Endodermal cell (in vitro differentiated cells): ENCODE data around the gene HORMAD2. TPM values are rescaled to one million over a fixed set of nuclear protein-coding genes. Genes with fewer than 3 reads are reported as not detected.

Experiments used
- DNase-seq: peaks from one replicate; pipeline ENCODE4 v3.0.0-alpha.2; 2017
- H3K27ac ChIP-seq: 2 replicates; pipeline ENCODE4 v1.5.1; 2013; ENCODE audit warnings: mild to moderate bottlenecking, low read depth, low read length, moderate library complexity
- H3K27me3 ChIP-seq: 2 replicates; pipeline ENCODE4 v1.6.1; 2013; ENCODE audit warnings: mild to moderate bottlenecking, low read length, moderate library complexity; ENCODE audit not compliant: insufficient read depth, control insufficient read depth, poor library complexity, severe bottlenecking
- H3K36me3 ChIP-seq: 2 replicates; pipeline ENCODE4 v1.7.0; 2013; ENCODE audit warnings: mild to moderate bottlenecking, low read length, moderate library complexity; ENCODE audit not compliant: control insufficient read depth, insufficient read depth
- H3K4me1 ChIP-seq: one replicate; pipeline ENCODE4 v1.7.0; 2013; ENCODE audit warnings: low read length; ENCODE audit not compliant: control insufficient read depth, insufficient read depth
- H3K4me3 ChIP-seq: 2 replicates; pipeline ENCODE4 v1.5.1; 2013; ENCODE audit warnings: mild to moderate bottlenecking, low read length, moderate library complexity
- H3K9ac ChIP-seq: 2 replicates; pipeline ENCODE4 v1.6.1; 2013; ENCODE audit warnings: mild to moderate bottlenecking, low read length, moderate library complexity; ENCODE audit not compliant: poor library complexity, severe bottlenecking; ENCODE audit errors: extremely low read depth
- H3K9me3 ChIP-seq: 2 replicates; pipeline ENCODE4 v1.6.1; 2013; ENCODE audit warnings: mild to moderate bottlenecking, low read length, moderate library complexity; ENCODE audit not compliant: control insufficient read depth
- H3K27ac Mint-ChIP-seq: 2 replicates; pipeline ENCODE4 v1.8.0; 2020; ENCODE audit warnings: mixed read lengths
- H3K27me3 Mint-ChIP-seq: 2 replicates; pipeline ENCODE4 v1.8.0; 2021; ENCODE audit warnings: mild to moderate bottlenecking, mixed read lengths; ENCODE audit not compliant: insufficient read depth
- H3K36me3 Mint-ChIP-seq: 2 replicates; pipeline ENCODE4 v1.8.0; 2020; ENCODE audit warnings: low read depth, mixed read lengths
- H3K4me1 Mint-ChIP-seq: 2 replicates; pipeline ENCODE4 v1.8.0; 2020; ENCODE audit warnings: mixed read lengths
- H3K4me3 Mint-ChIP-seq: 2 replicates; pipeline ENCODE4 v1.8.0; 2020; ENCODE audit warnings: mild to moderate bottlenecking, moderate library complexity, mixed read lengths
- H3K9me3 Mint-ChIP-seq: 2 replicates; pipeline ENCODE4 v1.8.0; 2020; ENCODE audit warnings: mild to moderate bottlenecking, mixed read lengths
- WGBS, 2 experiments: methylation state at CpG; one replicate each; pipeline versions ENCODE4 v1.1.5 to v1.1.7; 2013; ENCODE audit warnings: missing lambda C conversion rate in 2 of 2, mixed read lengths in 1 of 2; ENCODE audit not compliant: insufficient coverage in 1 of 2, insufficient read length in 1 of 2; 5-methylcytosine and 5-hydroxymethylcytosine counted together
- total RNA-seq, 2 donors: library from RNA; stranded (reverse); fragmentation: NEBNext Ultra II Directional in 1 of 2; extraction: Animal tissue kit (Norgen Biotek cat#: 25700) in 1 of 2; gene quantifications; 2 replicates in 1 of 2; 3 replicates in 1 of 2; pipeline ENCODE4 v1.2.1, GENCODE V29; 2021
- TF ChIP-seq, protein P1 (sequence below): fragments of 200-600 bp; sonication (generic); conservative IDR thresholded peaks from 2 replicates; pipeline ENCODE4 v1.5.0; 2021; ENCODE audit warnings: antibody characterized with exemption, mild to moderate bottlenecking

The HORMAD2 gene
- total RNA-seq, 2 donors from 2014 or later = 0.55 TPM; not detected in 1

DNA sequence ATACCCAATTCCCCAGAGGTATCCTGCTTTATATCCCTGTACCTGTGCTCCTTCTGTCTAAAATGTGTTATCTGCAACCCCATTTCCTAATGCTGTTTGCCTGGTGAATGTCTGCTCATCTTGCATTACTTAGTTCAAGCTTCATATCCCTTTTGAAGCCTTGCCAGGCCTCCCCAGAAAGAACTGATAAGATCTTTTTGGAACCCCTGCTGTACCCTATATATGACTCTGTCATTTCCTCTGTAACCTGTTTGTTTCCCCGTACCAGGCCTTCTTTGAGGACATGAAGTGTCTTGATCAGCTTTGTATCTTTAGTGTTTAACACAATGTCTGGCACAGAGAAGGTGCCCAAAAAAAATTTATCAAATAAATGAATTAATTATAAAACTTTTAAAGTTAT lies 88.7 kb downstream of the HORMAD2 start:
- no peak for DNase-seq
- Mint-ChIP-seq H3K27ac (no peak overlapping the region), H3K4me1 (no peaks in the 10 kb centered on the region), H3K4me3 (no peak overlapping the region), H3K9me3 (no peaks in the 10 kb centered on the region), H3K27me3 (peaks cover 4% of the 10 kb centered on the region), H3K36me3 (no peaks in the 10 kb centered on the region)
- 88% methylated on average over 1 of the region's 1 CpG; no CpG with 5 or more reads in 1 of the 2 experiments for WGBS, 2 experiments
- Histone ChIP-seq H3K4me3 (no peak overlapping the region), H3K4me1 (no peaks in the 10 kb centered on the region), H3K9me3 (no peaks in the 10 kb centered on the region), H3K27ac (no peak overlapping the region), H3K27me3 (peaks cover 17% of the 10 kb centered on the region), H3K9ac (no peak overlapping the region), H3K36me3 (no peaks in the 10 kb centered on the region)
- TF ChIP-seq, protein P1, sequence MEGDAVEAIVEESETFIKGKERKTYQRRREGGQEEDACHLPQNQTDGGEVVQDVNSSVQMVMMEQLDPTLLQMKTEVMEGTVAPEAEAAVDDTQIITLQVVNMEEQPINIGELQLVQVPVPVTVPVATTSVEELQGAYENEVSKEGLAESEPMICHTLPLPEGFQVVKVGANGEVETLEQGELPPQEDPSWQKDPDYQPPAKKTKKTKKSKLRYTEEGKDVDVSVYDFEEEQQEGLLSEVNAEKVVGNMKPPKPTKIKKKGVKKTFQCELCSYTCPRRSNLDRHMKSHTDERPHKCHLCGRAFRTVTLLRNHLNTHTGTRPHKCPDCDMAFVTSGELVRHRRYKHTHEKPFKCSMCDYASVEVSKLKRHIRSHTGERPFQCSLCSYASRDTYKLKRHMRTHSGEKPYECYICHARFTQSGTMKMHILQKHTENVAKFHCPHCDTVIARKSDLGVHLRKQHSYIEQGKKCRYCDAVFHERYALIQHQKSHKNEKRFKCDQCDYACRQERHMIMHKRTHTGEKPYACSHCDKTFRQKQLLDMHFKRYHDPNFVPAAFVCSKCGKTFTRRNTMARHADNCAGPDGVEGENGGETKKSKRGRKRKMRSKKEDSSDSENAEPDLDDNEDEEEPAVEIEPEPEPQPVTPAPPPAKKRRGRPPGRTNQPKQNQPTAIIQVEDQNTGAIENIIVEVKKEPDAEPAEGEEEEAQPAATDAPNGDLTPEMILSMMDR = no peak

DNA sequence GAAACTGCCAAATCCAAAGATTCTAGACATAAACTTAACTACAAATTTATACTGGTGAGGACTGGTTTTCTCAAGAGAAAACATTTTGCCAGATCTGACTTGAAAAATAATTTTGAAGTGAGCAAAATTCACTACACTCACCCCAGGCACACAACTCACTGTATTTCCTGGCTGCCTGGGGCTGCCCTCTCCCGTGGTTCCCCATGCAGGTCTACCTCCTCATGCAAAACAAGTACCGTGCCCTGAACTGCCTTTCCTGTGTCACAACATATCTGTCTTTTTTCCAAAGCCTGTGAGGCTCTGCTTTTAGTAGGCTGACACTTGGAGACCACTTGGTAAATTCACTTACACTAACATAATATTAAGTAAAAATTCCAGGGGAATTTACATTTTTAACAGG lies 89.9 kb downstream of the HORMAD2 start:
- Histone ChIP-seq H3K27me3 (peaks cover 17% of the 10 kb centered on the region), H3K9me3 (no peaks in the 10 kb centered on the region), H3K4me3 (no peak overlapping the region), H3K9ac (no peak overlapping the region), H3K36me3 (no peaks in the 10 kb centered on the region), H3K27ac (no peak overlapping the region), H3K4me1 (no peaks in the 10 kb centered on the region)
- H3K27ac Mint-ChIP-seq = no peak overlapping the region
- H3K27me3 Mint-ChIP-seq = peaks cover 2% of the 10 kb centered on the region
- 84 to 93% methylated on average over 2 of the region's 2 CpGs for WGBS, 2 experiments
- no peaks in the 10 kb centered on the region for H3K9me3 Mint-ChIP-seq
- H3K4me3 Mint-ChIP-seq = no peak overlapping the region
- H3K4me1 Mint-ChIP-seq = no peaks in the 10 kb centered on the region
- TF ChIP-seq, protein P1 = no peak
- no peak for DNase-seq
- no peaks in the 10 kb centered on the region for H3K36me3 Mint-ChIP-seq

DNA sequence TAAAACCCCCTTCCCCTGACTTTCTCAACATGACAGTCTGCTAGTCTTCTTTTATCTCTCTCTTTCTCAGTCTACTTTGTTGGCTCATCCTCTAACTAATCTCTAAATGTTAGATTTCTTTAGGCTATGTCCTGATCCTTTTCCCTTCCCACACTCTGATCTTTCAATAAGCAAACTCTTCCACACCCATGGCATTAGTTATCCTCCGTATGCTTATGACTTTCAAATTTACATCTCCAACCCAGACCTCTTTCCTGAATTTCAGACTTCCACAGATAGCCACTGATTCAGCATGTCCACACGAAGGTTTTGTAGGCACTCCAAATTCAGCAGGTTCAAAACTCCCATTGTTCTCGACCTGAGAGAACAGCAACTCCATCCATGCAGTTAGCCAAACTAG lies 90.7 kb downstream of the HORMAD2 start:
- H3K36me3 ChIP-seq = no peaks in the 10 kb centered on the region
- no peaks in the 10 kb centered on the region for H3K4me1 ChIP-seq
- H3K27ac ChIP-seq = no peak overlapping the region
- TF ChIP-seq, protein P1 = no peak
- Mint-ChIP-seq H3K9me3 (no peaks in the 10 kb centered on the region), H3K36me3 (no peaks in the 10 kb centered on the region), H3K27ac (no peak overlapping the region), H3K4me3 (no peak overlapping the region), H3K4me1 (no peaks in the 10 kb centered on the region), H3K27me3 (peaks cover 2% of the 10 kb centered on the region)
- H3K27me3 ChIP-seq = peaks cover 17% of the 10 kb centered on the region
- WGBS, 2 experiments = 79 to 90% methylated on average over 3 of the region's 3 CpGs
- no peak overlapping the region for H3K4me3 ChIP-seq
- DNase-seq = no peak
- H3K9me3 ChIP-seq = no peaks in the 10 kb centered on the region
- no peak overlapping the region for H3K9ac ChIP-seq
